WTC11 (cell line): ENCODE measurements around the gene NUP35.

Source experiments
- FOXK1 ChIP-seq: sonication (generic); formaldehyde crosslinking; IDR thresholded peaks from 2 replicates; pipeline ENCODE4 v1.8.0; 2022; ENCODE audit warnings: mild to moderate bottlenecking, moderate library complexity, missing genetic modification reagents
- ZNF263 ChIP-seq: sonication (generic); formaldehyde crosslinking; IDR thresholded peaks from 2 replicates; pipeline ENCODE4 v1.8.1; 2022; ENCODE audit warnings: low read depth, mild to moderate bottlenecking, moderate library complexity, missing genetic modification reagents
- TF ChIP-seq, protein P1 (sequence below): fragments of 200-600 bp; IDR thresholded peaks from 2 replicates; pipeline ENCODE4 v1.8.0; 2022; ENCODE audit warnings: antibody characterized with exemption
- TF ChIP-seq, protein P2 (sequence below): sonication (generic); formaldehyde crosslinking; IDR thresholded peaks from 2 replicates; pipeline ENCODE4 v1.8.0; 2023; ENCODE audit warnings: missing genetic modification reagents

DNA sequence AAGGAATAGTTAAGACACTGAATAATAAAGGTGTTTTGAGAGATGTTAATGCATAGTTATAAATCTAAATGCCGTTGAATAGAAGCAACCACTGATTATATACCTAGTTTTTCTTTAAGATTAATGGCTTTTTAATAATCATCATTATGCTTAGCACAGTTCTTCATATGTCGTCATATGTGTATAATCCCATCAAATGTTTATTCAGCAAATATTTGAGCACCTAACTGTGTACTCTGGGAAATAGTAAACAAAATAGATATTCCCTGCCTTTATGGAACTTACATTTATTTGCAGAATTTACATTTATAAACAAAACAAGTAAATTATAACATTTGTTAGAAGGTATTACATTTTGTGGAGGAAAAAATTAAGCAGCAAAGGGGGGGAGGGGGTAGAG, 9.8 kb downstream of the NUP35 start:
- TF ChIP-seq ZNF263 (CRISPR knock-in tag) (no peak), FOXK1 (CRISPR knock-in tag) (no peak)
- TF ChIP-seq, protein P1, sequence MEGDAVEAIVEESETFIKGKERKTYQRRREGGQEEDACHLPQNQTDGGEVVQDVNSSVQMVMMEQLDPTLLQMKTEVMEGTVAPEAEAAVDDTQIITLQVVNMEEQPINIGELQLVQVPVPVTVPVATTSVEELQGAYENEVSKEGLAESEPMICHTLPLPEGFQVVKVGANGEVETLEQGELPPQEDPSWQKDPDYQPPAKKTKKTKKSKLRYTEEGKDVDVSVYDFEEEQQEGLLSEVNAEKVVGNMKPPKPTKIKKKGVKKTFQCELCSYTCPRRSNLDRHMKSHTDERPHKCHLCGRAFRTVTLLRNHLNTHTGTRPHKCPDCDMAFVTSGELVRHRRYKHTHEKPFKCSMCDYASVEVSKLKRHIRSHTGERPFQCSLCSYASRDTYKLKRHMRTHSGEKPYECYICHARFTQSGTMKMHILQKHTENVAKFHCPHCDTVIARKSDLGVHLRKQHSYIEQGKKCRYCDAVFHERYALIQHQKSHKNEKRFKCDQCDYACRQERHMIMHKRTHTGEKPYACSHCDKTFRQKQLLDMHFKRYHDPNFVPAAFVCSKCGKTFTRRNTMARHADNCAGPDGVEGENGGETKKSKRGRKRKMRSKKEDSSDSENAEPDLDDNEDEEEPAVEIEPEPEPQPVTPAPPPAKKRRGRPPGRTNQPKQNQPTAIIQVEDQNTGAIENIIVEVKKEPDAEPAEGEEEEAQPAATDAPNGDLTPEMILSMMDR, result no peak
- TF ChIP-seq, protein P2, sequence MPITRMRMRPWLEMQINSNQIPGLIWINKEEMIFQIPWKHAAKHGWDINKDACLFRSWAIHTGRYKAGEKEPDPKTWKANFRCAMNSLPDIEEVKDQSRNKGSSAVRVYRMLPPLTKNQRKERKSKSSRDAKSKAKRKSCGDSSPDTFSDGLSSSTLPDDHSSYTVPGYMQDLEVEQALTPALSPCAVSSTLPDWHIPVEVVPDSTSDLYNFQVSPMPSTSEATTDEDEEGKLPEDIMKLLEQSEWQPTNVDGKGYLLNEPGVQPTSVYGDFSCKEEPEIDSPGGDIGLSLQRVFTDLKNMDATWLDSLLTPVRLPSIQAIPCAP, result no peak
